Peyer's patch (tissue), 4 donors: ENCODE results near the gene TSHB. TPM values are rescaled to one million over a fixed set of nuclear protein-coding genes. Genes with fewer than 3 reads are reported as not detected.

Experiments
- DNase-seq, 3 donors: peaks; one replicate each; pipeline ENCODE4 v3.0.0-alpha.2; 2017 to 2019
- H3K27ac ChIP-seq, 4 donors: fragments of 200-600 bp; sonication (generic); one replicate each; pipeline ENCODE4 v1.5.1; 2016 to 2019
- H3K27me3 ChIP-seq, 2 donors: fragments of 200-600 bp; sonication (generic); one replicate each; pipeline ENCODE4 v1.5.1; 2019
- H3K36me3 ChIP-seq, 3 donors: fragments of 200-600 bp; sonication (generic); one replicate each; pipeline ENCODE4 v1.5.1; 2016 to 2019
- H3K4me1 ChIP-seq, 4 donors: fragments of 200-600 bp; sonication (generic); one replicate each; pipeline ENCODE4 v1.5.1; 2016 to 2019
- H3K4me3 ChIP-seq, 4 donors: fragments of 200-600 bp; sonication (generic); 1 replicate in 3 of 4; 2 replicates in 1 of 4; pipeline ENCODE4 v1.5.1; 2016 to 2019; ENCODE audit warnings: mild to moderate bottlenecking in 1 of 4
- H3K9me3 ChIP-seq, 4 donors: fragments of 200-600 bp; sonication (generic); one replicate each; pipeline ENCODE4 v1.5.1; 2016 to 2019; ENCODE audit warnings: mild to moderate bottlenecking in 1 of 4
- CTCF ChIP-seq, 6 experiments: fragments of 450-650 bp in 4 of 6; fragments of 200-600 bp in 2 of 6; sonication (generic) in 1 of 6; IDR thresholded peaks; one replicate each; pipeline ENCODE4 v1.5.1; 2017 to 2019; ENCODE audit warnings: antibody characterized with exemption in 6 of 6, mild to moderate bottlenecking in 3 of 6, moderate library complexity in 1 of 6
- POLR2A ChIP-seq, 2 donors: fragments of 450-650 bp; IDR thresholded peaks; one replicate each; pipeline ENCODE4 v1.5.1; 2017; ENCODE audit warnings: antibody characterized with exemption in 2 of 2, mild to moderate bottlenecking in 2 of 2, moderate library complexity in 2 of 2
- total RNA-seq, 4 donors: library from RNA; depleted of rRNA; stranded (reverse); fragments of >200 nt; gene quantifications; one replicate each; pipeline ENCODE4 v1.1.0, GENCODE V29; 2016

The TSHB gene
- not detected for total RNA-seq

DNA sequence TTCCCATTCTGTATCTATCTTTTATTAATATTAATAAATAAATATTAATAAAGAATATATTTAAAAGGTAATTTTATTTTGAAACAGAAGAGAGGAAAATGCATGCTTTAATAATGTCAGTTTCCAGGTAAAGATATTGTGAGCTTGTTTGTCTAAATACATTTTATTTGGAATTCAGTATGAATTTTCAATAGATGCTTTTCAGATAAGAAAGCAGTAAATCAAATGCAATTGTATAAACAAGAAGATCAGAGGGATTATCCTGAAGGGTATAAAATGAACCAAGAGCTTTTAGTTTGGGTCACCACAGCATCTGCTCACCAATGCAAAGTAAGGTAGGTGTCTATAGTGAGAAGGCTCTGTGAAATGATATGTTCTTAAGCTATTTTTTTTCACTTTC is at the start of gene TSHB:
TSS of gene TSHB (plus strand) at position 301 of the 400 bp plus-strand sequence. CDS start 3,537 bp downstream, outside the sequence.
- H3K27me3 ChIP-seq, result no peaks in the 10 kb centered on the region
- H3K4me1 ChIP-seq, result no peaks in the 10 kb centered on the region
- H3K27ac ChIP-seq, result no peak within 1 kb of the TSS
- no peak within 1 kb of the TSS for H3K4me3 ChIP-seq
- no peak for TF ChIP-seq POLR2A (IDR thresholded peaks at IDR 0.05)
- TF ChIP-seq CTCF (IDR thresholded peaks at IDR 0.05), result no peak
- DNase-seq, result no peak
- H3K9me3 ChIP-seq, result no peaks in the 10 kb centered on the region
- H3K36me3 ChIP-seq, result no peaks in the 10 kb centered on the region

DNA sequence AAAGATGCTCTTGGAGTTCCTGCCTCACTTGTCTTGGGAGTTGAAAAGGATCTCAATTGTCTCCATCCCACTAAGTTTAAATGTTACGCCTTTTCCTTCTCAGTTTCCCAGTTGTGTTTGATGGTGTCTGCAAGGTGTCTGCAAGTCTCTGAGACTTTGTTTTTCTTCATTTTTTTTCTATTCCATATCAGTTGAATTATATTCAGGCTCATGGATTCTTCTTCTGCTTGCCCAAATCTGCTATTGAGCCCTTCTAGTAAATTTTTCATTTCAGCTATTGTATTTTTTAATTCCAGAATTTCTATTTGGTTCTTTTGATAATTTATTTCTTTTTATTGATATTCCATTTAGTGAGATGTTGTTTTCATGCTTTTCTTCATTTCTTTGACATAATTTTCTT is 47.4 kb upstream of the TSHB start:
- Histone ChIP-seq H3K27me3 (no peaks in the 10 kb centered on the region), H3K36me3 (no peaks in the 10 kb centered on the region), H3K9me3 (peaks cover 0 to 7% (median 0%) of the 10 kb centered on the region in 4 donors), H3K4me3 (no peak overlapping the region), H3K4me1 (no peaks in the 10 kb centered on the region), H3K27ac (no peak overlapping the region)
- DNase-seq, result no peak
- TF ChIP-seq POLR2A (IDR thresholded peaks at IDR 0.05) (no peak), CTCF (IDR thresholded peaks at IDR 0.05) (no peak)

DNA sequence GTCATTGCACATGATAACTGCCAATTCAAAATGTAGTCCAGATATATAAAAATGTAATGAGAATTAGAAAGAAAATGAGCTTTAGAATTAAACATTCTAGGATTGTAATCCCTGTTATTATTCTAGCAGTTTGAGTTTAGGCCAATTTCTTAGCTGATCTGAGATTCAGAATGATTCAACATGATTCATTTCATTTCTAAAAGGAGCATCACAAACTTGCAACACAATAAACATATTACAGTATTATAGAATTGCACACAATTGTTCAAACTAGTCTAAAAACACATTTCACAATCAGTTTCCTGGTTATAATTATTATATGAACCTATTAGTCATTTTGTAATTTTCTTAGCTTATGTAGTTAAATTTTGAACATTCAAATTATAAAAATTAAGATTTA is 43.3 kb upstream of the TSHB start:
- DNase-seq, result no peak
- no peak overlapping the region for H3K27ac ChIP-seq
- H3K9me3 ChIP-seq, result peaks cover 0 to 9% (median 4%) of the 10 kb centered on the region in 4 donors
- H3K4me1 ChIP-seq, result no peaks in the 10 kb centered on the region
- H3K36me3 ChIP-seq, result no peaks in the 10 kb centered on the region
- no peak overlapping the region for H3K4me3 ChIP-seq
- TF ChIP-seq POLR2A (IDR thresholded peaks at IDR 0.05) (no peak), CTCF (IDR thresholded peaks at IDR 0.05) (no peak)
- H3K27me3 ChIP-seq, result no peaks in the 10 kb centered on the region

- Histone ChIP-seq H3K4me3 (no peak overlapping the region), H3K27ac (no peak overlapping the region), H3K9me3 (peaks cover 0 to 9% (median 0%) of the 10 kb centered on the region in 4 donors), H3K36me3 (no peaks in the 10 kb centered on the region), H3K27me3 (no peaks in the 10 kb centered on the region), H3K4me1 (no peaks in the 10 kb centered on the region)
- TF ChIP-seq POLR2A (IDR thresholded peaks at IDR 0.05) (no peak), CTCF (IDR thresholded peaks at IDR 0.05) (no peak)
- DNase-seq, result no peak
Observed at GRCh38 chr1:114988095-114988494, 41.5 kb upstream of the TSHB start.

DNA sequence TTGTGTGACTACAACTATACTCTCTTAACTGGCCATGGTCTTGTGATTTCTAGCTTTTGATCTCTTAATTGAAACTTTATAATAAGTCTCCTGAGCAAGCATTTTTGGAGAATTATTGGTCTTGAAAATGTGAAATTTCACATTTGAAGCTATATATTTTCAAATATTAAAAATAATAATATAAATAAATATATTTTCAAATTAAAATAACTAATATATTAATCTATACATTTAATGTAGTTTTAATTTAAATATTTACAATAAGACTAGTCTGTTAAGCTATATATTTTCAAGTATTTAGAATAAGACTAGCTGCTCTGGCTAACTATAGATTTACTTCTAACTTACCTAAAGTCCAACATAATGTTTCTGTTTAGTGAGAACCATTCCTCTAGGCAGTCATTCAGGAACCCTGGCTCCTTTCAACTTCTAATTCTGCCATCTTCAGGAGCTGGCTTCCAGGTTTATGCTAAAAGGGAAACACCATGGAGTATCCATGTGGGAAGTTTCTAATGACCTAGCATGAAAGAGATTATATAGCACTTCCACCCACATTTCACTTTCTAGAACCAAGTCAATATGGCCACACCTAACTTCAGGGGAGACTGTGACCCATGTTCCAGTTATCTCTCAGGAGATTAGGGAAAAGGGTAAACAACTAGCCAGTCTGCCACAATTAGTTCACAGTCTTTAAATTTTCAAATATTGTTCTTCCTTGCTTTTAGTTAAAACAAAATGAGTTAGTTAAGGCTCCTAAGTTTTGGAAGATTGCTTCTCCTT is 31.9 kb upstream of the TSHB start:
- H3K36me3 ChIP-seq, result no peaks in the 10 kb centered on the region
- no peak overlapping the region for H3K4me3 ChIP-seq
- no peak for DNase-seq
- TF ChIP-seq CTCF (IDR thresholded peaks at IDR 0.05) (no peak), POLR2A (IDR thresholded peaks at IDR 0.05) (no peak)
- no peak overlapping the region for H3K27ac ChIP-seq
- H3K27me3 ChIP-seq, result no peaks in the 10 kb centered on the region
- no peaks in the 10 kb centered on the region for H3K9me3 ChIP-seq
- H3K4me1 ChIP-seq, result no peaks in the 10 kb centered on the region
